OCI-LY7 (cell line): ENCODE measurements around the gene ZNF705A.
"Not testable (repeated sequence)": the region's sequence is repeated elsewhere in the genome, so short reads cannot be mapped to it uniquely, and the experiment has no call there.

Source experiments
- CTCF ChIP-seq: fragments of 200-600 bp; sonication (generic); conservative IDR thresholded peaks from 2 replicates; pipeline ENCODE4 v1.5.1; 2014; ENCODE audit warnings: mild to moderate bottlenecking, antibody characterized with exemption, low read length, moderate library complexity, mixed read lengths
- EZH2phosphoT487 ChIP-seq: fragments of 200-600 bp; sonication (generic); IDR thresholded peaks from 2 replicates; pipeline ENCODE4 v1.6.1; 2018; ENCODE audit warnings: low read depth, borderline replicate concordance, mild to moderate bottlenecking, mixed run types, antibody characterized with exemption, low read length, moderate library complexity, mixed read lengths

GRCh38 chr12:8184206-8184605 lies 27.4 kb downstream of the ZNF705A start:
- TF ChIP-seq CTCF, EZH2phosphoT487: not testable (repeated sequence)
